Right cardiac atrium (tissue), 5 donors: ENCODE results near the gene RASSF3. TPM values are rescaled to one million over a fixed set of nuclear protein-coding genes. Genes with fewer than 3 reads are reported as not detected.

Source experiments
- ATAC-seq, 2 donors: fragments of 200-7000 bp; cut with Tn5 transposase; one replicate each; pipeline versions ENCODE4 v1.8.0 to v1.9.1; 2020; ENCODE audit warnings: moderate library complexity in 2 of 2, mild to moderate bottlenecking in 1 of 2
- DNase-seq, 3 donors: peaks; one replicate each; pipeline ENCODE4 v3.0.0-alpha.2; 2020
- H3K27ac ChIP-seq: one replicate; pipeline ENCODE4 v1.5.1; 2013; ENCODE audit warnings: mild to moderate bottlenecking, low read length, control low read depth, moderate library complexity
- H3K27me3 ChIP-seq: one replicate; pipeline ENCODE4 v1.6.1; 2013; ENCODE audit not compliant: control insufficient read depth, insufficient read depth
- H3K4me1 ChIP-seq: one replicate; pipeline ENCODE4 v1.6.1; 2013; ENCODE audit warnings: low read length; ENCODE audit not compliant: control insufficient read depth, insufficient read depth
- H3K4me3 ChIP-seq: one replicate; pipeline ENCODE4 v1.5.1; 2013; ENCODE audit warnings: low read length, control low read depth
- H3K9me3 ChIP-seq: one replicate; pipeline ENCODE4 v1.6.1; 2013; ENCODE audit warnings: low read length; ENCODE audit not compliant: control insufficient read depth
- WGBS: extraction: QIAGEN DNeasy Blood & Tissue Kit; methylation state at CpG from one replicate; pipeline ENCODE4 v1.1.7; 2013; 5-methylcytosine and 5-hydroxymethylcytosine counted together
- intact Hi-C, 4 donors: fragments of 100-400 bp; cut with DNase I; formaldehyde crosslinking; loops; one replicate each; pipeline versions ENCODE4 v1.11.0 to v1.14.0; 2022 to 2023
- polyA plus RNA-seq: library from polyadenylated mRNA; stranded (reverse); fragments of 200-250 nt; gene quantifications from one replicate; pipeline ENCODE4 v1.2.3, GENCODE V29; 2013
- total RNA-seq, 4 donors: library from RNA; stranded (reverse); fragmentation: NEBNext Ultra II Directional; extraction: Animal tissue kit (Norgen Biotek cat#: 25700); gene quantifications; one replicate each; pipeline ENCODE4 v1.2.1, GENCODE V29; 2021
- donor health status: healthy with polysubstance abuse.
- donor health status: DM: no; HTN: yes; CAD: no.
- donor health status: DM: no; HTN: no; CAD: no.
- donor health status: DM: no; HTN: yes; CAD: no; lungs with severe emphysema.
- donor health status: DM: yes; HTN: yes; CAD: no.

RASSF3 gene
- total and polyA plus RNA-seq, 5 donors: 44.6 to 154 (median 118) TPM

DNA sequence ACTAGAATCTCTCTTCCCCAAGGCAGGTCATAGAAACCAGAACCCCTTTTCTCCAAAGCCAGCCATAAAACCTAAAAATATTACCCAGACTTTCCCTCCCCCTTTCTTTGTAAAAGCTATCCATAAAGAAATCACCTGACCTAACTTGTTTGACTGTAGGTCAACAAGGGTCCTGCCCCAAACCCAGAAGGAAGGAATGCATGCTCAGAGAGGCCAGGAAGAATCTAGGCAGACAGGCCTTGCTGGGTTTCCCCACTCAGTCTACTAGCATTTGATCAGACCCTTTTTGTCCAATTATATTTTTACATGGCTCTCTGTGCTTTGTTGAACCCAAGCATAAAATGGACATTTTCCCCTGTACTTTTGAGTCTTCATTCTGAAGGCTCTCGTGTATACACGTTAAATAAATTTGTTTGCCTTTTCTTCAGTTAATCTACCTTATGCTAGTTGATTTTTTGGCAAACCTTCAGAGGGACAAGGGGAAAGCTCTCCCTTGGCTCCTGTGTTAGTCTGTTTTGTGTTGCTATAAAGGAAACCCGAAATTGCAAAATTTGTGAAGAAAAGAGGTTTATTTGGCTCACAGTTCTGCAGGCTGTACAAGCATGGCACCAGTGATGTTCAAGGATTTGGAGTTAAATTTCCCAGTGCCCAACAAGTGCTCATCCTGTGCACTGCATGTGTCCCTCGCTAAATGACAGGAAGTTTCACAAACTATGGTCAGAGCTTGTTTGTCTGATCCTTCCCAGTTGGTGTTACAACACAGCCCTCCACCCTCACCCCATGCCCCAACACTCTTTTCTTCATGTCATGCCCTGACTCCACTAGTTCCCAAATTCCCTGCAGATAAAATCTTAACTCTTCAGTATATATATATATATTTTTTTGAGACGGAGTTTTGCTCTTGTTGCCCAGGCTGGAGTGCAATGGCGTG is 14.2 kb upstream of the RASSF3 start:
- H3K9me3 ChIP-seq: no peaks in the 10 kb centered on the region
- ATAC-seq: peak; percentile 62 to 69
- no peak for DNase-seq
- WGBS: 84% methylated on average over 6 of the region's 6 CpGs
- intact Hi-C loops: no loop called here
- no peak overlapping the region for H3K27ac ChIP-seq
- no peaks in the 10 kb centered on the region for H3K27me3 ChIP-seq
- H3K4me1 ChIP-seq: no peaks in the 10 kb centered on the region
- no peak overlapping the region for H3K4me3 ChIP-seq

- WGBS: 67% methylated on average over 4 of the region's 4 CpGs
- no peak for DNase-seq
- Histone ChIP-seq H3K27me3 (no peaks in the 10 kb centered on the region), H3K4me1 (no peaks in the 10 kb centered on the region), H3K9me3 (no peaks in the 10 kb centered on the region), H3K27ac (no peak overlapping the region), H3K4me3 (no peak overlapping the region)
- ATAC-seq: no peak
- intact Hi-C loops: no loop called here
These were observed 11.5 kb upstream of the RASSF3 start for GRCh38 chr12:64598831-64599230.

- WGBS: 90% methylated on average over 2 of the region's 2 CpGs
- no peaks in the 10 kb centered on the region for H3K4me1 ChIP-seq
These were observed 10.1 kb upstream of the RASSF3 start for GRCh38 chr12:64600164-64600561.

DNA sequence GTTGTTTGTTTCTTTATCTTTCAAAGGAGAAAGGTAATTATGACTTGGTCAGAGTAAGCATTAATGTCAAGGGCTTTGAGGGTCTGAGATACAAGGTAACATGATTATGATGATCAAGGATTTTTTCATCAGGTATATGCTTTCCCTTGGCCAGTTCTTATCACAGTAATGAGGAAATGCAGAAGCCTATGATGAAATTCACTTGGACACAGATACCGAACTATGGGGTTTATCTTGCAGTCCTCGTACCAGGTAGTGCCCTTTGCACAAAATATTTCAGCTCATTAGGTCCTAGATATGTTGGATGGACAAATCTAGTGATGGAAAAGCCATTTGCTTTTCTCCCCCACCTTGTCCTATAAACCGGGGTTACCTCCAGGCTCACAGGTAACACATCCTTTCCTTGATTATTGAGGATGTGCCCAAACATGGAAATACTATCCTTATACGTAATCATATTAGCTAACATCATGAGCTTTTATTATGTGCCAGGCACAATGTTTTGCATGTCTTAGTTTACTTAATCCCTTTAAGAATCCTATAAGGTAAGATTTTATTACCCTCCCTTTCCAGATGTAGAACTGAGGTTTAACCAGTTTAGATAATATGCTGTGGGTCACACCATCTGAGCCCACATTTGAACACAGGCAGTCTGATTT is 7.0 kb upstream of the RASSF3 start:
- ATAC-seq (no peak), DNase-seq (no peak)
- H3K27me3 ChIP-seq: no peaks in the 10 kb centered on the region
- no peak overlapping the region for H3K27ac ChIP-seq
- H3K4me3 ChIP-seq: no peak overlapping the region
- intact Hi-C loops: loop anchor here in 3 of 4 donors (5.0 to 10.0 kb wide), 2 partner anchors 41 to 49 kb away; no protein-coding TSS in a partner anchor
- no peaks in the 10 kb centered on the region for H3K4me1 ChIP-seq
- 66% methylated on average over 4 of the region's 4 CpGs for WGBS
- no peaks in the 10 kb centered on the region for H3K9me3 ChIP-seq

More at GRCh38 chr12:64600164-64600561, 10.1 kb upstream of the RASSF3 start:
- no peak for DNase-seq
- Histone ChIP-seq H3K27me3 (no peaks in the 10 kb centered on the region), H3K4me3 (no peak overlapping the region), H3K27ac (no peak overlapping the region), H3K9me3 (no peaks in the 10 kb centered on the region)
- ATAC-seq: no peak
- intact Hi-C loops: loop anchor here in 3 of 4 donors (5.0 to 10.0 kb wide), 2 partner anchors 38 to 45 kb away; no protein-coding TSS in a partner anchor

GRCh38 chr12:64608901-64609535 is 1.3 kb upstream of the RASSF3 start:
- DNase-seq: no peak
- no peaks in the 10 kb centered on the region for H3K9me3 ChIP-seq
- intact Hi-C loops: loop anchor here in 3 of 4 donors (5.0 to 10.0 kb wide), 2 partner anchors 54 to 88 kb away; no protein-coding TSS in a partner anchor
- peak in 1 of 2 donors; percentile 17 for ATAC-seq
- peak overlapping the region; percentile 85 for H3K27ac ChIP-seq
- H3K4me3 ChIP-seq: peak overlapping the region; percentile 91
- no peaks in the 10 kb centered on the region for H3K27me3 ChIP-seq
- H3K4me1 ChIP-seq: peaks cover 3% of the 10 kb centered on the region
- 6% methylated on average over 16 of the region's 16 CpGs for WGBS

GRCh38 chr12:64609536-64610078 is 688 bp upstream of the RASSF3 start:
- no peak for DNase-seq
- ATAC-seq: peak in 1 of 2 donors; percentile 1
- peak overlapping the region; percentile 93 for H3K27ac ChIP-seq
- intact Hi-C loops: loop anchor here (5.0 to 10.0 kb wide), 3 partner anchors 55 to 88 kb away; no protein-coding TSS in a partner anchor
- H3K9me3 ChIP-seq: no peaks in the 10 kb centered on the region
- no peaks in the 10 kb centered on the region for H3K27me3 ChIP-seq
- 1% methylated on average over 15 of the region's 15 CpGs for WGBS
- peak overlapping the region; percentile 91 for H3K4me3 ChIP-seq
- peaks cover 3% of the 10 kb centered on the region for H3K4me1 ChIP-seq

DNA sequence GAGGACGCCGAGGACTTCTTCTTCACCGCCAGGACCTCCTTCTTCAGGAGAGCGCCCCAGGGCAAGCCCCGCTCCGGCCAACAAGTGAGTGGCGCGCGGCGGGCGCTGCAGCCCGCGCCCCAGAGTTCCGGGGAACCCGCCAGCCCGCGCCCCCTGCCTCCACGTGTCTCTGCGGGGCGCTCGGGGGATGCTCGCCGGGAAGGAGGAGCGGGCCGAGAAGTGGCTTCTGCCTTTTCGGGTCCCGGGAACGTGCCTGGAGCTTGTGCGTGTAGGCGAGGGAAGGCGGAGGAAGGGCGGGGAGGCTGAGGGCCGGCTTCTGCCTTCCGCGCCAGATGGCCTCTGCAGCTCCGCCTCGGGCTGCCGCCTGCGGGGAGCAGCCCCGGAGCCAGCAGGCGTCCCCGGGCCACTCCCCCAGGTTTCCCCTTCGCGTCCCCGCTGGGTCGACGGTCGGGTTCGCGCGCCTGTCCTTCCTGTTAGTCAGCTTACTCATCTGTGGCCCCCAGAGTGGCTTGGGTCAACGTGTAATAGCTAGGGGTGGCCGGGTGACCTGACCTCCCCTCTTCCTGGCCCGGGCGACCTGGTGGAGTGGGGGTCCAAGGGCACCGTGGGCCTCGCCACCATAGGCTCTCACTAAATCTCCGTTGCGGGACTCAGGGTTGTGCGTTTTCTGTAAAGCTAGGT is 505 bp downstream of the RASSF3 start:
- under 1% methylated on average over 60 of the region's 60 CpGs for WGBS
- peaks cover 3% of the 10 kb centered on the region for H3K4me1 ChIP-seq
- peak; percentile 75 to 89 (median 87) for DNase-seq
- peak; percentile 84 to 86 for ATAC-seq
- H3K27ac ChIP-seq: peak overlapping the region; percentile 93
- H3K4me3 ChIP-seq: peak overlapping the region; percentile 91
- no peaks in the 10 kb centered on the region for H3K9me3 ChIP-seq
- no peaks in the 10 kb centered on the region for H3K27me3 ChIP-seq
- intact Hi-C loops: loop anchor here in 3 of 4 donors (5.0 to 10.0 kb wide), 2 partner anchors 64 to 87 kb away; no protein-coding TSS in a partner anchor

- peak overlapping the region; percentile 91 for H3K4me3 ChIP-seq
- peaks cover 3% of the 10 kb centered on the region for H3K4me1 ChIP-seq
- DNase-seq (peak; percentile 32 to 78 (median 76)), ATAC-seq (peak; percentile 52 to 57)
- H3K9me3 ChIP-seq: no peaks in the 10 kb centered on the region
- H3K27ac ChIP-seq: peak overlapping the region; percentile 93
- intact Hi-C loops: loop anchor here in 3 of 4 donors (5.0 to 10.0 kb wide), 2 partner anchors 63 to 86 kb away; no protein-coding TSS in a partner anchor
- H3K27me3 ChIP-seq: no peaks in the 10 kb centered on the region
- WGBS: 4% methylated on average over 31 of the region's 31 CpGs
These were observed 1.3 kb downstream of the RASSF3 start for GRCh38 chr12:64611341-64612284.

GRCh38 chr12:64612843-64613242 is 2.5 kb downstream of the RASSF3 start:
- peaks cover 3% of the 10 kb centered on the region for H3K4me1 ChIP-seq

More at GRCh38 chr12:64612843-64613242, 2.5 kb downstream of the RASSF3 start:
- intact Hi-C loops: loop anchor here in 3 of 4 donors (5.0 to 10.0 kb wide), 2 partner anchors 62 to 84 kb away; no protein-coding TSS in a partner anchor
- no peak overlapping the region for H3K27ac ChIP-seq
- ATAC-seq: no peak
- no peaks in the 10 kb centered on the region for H3K9me3 ChIP-seq
- no peaks in the 10 kb centered on the region for H3K27me3 ChIP-seq
- no peak for DNase-seq
- H3K4me3 ChIP-seq: peak overlapping the region; percentile 91
- 24% methylated on average over 4 of the region's 4 CpGs for WGBS
